NCI-H82 (cell line): ENCODE data around the gene USPL1.
A peak's percentile ranks its signal among the peaks of the same experiment; 100 is the strongest.
"Not testable (repeated sequence)": the region's sequence is repeated elsewhere in the genome, so short reads cannot be mapped to it uniquely, and the experiment has no call there.

Experiments used
- DNase-seq: peaks from one replicate; lab custom pipeline; 2025; lab: John Stamatoyannopoulos, UW

USPL1 gene

GRCh38 chr13:30615866-30616541 lies 1.7 kb upstream of the USPL1 start:
- DNase-seq = peak; percentile 65

DNA sequence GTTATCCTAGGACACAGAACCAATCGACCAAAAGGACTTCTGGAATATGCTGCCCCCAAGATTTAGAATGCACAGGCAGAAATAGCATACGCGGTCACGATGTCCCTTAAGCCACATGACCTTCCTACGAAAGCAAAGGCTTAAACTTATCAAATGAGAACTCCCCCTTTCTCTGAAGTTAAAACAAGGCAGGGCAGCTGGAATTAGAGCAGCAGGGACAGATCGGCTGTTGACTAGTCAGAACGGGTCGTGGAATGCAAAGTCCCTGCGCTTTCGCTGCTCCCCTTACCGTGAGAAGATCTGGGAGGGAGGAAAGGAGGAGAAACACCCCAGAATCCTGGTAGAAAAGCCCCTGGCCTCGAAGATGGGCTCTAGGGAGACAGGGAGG lies 799 bp upstream of the USPL1 start:
- peak; percentile 96 for DNase-seq

DNA sequence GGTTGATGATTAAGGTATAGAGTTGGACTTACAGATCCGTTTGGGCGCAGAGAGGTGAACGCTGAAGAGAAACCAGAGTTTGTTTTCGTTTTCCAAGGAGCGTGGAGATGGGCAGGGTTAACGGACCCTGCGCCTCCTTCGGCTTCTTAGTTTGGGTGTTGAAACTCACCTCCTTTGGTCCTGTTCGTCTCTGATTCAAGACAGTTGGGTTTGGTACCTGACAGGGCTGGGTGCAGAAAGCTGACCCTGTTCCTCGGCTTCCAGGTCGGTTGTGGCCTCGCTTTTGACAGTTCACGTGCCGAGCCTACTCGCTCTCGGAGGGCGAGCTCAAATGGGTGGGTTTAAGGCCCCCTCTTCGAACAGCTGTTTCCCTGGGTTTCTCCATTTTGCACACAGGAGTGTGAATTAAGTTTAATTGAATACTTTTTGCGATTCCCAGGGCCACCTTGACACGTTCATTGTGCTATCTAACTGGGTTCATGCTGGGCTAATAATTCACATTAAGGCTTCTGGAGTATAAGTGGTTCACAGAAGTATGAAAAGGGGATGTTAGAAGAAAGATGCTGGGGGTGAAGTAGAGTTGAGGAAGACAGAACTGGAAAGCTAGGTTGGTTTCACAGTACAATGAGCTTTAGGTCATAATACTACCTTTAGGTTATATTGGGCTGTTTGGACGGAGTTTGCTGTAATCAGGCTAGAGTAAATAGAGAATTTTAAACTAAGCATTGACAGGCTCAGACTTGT lies 638 bp downstream of the USPL1 start:
- DNase-seq = peak; percentile 67

- peak; percentile 17 for DNase-seq
Observed at GRCh38 chr13:30618930-30619279, 1.2 kb downstream of the USPL1 start.

DNA sequence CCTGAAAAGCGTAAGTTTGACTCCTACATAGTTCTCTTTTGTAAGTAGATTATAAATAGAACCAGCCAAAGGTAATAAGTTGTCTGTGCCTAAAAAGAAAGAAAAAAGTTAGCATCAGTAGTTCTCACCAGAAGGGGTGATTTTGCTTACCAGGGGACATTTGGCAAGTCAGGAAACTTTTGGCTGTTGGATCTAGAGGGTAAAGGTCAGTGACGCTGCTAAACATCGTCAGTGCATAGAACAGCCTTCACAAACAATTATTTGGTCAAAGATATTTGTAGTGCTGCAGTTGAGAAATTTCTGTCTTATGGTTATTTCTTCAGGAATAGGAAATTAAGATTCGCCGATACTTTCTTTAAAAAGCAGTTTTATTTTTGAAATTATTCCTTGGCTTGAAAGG lies 2.0 kb downstream of the USPL1 start:
- DNase-seq = peak; percentile 14

DNA sequence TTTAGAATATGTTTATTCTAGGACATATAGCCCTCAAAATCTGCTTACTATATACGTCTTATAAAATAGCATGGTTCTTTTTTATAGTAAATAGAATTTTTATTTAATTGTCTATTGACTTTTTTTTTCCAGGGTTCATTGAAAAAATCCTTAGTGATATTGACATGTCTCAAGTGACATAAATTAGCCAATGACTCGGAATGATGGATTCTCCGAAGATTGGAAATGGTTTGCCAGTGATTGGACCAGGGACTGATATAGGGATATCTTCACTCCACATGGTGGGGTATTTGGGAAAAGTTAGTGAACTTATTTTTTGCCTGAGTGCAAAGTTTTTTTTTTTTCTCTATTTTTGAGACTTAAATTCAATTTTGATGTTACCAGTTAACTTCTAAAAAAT lies 3.2 kb downstream of the USPL1 start:
- DNase-seq = no peak

GRCh38 chr13:30622551-30622950 lies 4.8 kb downstream of the USPL1 start:
- DNase-seq = no peak

GRCh38 chr13:30623392-30623791 lies 5.7 kb downstream of the USPL1 start:
- DNase-seq = no peak

DNA sequence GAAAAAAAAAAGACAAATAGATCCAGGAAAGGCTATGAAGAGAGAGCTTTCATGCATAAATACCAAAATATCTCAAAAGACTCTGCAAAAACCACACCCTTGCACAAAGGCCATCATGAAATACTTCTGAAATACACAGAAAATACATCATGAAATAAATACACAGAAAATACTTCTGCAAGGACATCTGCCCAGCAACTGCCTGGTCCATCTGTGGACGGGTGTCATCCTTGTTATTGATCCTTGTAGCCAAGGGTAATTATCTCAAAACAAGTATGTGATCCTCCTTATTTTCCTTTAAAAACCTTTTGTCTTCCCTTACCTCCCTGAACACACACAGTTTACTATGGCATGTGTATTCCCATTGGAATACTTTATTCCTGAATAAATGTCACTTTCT lies 6.9 kb downstream of the USPL1 start:
- DNase-seq = no peak

DNA sequence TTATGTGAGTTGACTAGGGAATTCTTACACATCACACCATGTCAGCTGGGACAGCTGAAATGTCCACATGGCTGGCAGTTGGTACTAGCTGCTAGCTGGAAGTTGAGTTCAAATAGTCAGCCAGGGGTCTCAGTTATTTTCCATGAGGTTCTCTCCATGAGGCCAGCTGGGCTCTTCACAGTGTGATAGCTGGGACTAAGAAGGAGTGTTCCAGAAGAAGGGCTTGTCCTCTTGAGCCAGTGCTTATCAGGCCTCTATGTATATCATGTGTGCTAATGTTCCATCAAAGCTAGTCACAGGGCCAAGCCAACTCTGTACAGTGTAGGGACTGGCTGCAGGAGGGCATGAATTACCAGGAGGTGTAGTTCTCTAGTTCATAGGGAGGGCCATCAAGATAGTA lies 11.8 kb downstream of the USPL1 start:
- DNase-seq = no peak

DNA sequence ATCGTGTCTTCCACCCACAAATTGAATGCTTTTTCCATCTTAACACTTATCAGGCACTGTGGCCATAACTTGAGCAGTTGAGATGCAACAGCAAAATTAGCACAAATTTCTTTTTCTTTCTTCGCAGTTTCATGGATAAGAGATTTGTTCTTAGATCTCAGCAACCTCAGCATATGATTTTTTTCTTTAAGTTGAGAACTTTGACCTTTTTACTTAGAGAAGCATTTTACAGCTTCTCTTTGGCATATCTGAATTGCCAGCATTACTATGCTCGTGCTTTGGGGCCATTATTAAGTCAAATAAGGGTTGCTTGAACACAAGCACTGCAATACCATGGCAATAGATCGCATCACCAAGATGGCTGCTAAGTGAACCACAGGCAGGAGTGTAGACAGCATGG lies 16.1 kb downstream of the USPL1 start:
- DNase-seq = no peak

- DNase-seq = no peak
Observed at GRCh38 chr13:30634838-30635237, 17.1 kb downstream of the USPL1 start.

DNA sequence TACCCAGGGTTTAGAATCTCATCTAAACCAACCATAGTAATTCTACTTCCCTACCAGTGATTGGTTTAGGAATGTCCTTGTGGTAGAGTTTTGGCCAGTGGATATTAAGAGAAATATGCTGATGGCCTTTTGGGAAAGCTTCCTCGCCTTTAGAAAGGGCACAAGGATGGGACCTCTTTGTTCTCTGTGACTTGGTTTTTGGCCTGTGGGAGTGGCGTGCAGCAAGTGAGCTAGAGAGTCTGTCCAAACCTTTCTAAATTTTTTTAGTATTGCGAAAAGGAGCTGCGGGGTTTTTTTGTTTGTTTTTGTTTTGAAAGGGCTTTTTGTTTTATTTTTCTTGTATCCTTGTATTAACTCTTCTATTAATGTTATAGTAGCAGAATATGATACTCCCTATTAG lies 20.6 kb downstream of the USPL1 start:
- no peak for DNase-seq

- no peak for DNase-seq
Observed at GRCh38 chr13:30639671-30640070, 22.0 kb downstream of the USPL1 start.

- not testable (repeated sequence) for DNase-seq
Observed at GRCh38 chr13:30641173-30641572, 23.5 kb downstream of the USPL1 start.

DNA sequence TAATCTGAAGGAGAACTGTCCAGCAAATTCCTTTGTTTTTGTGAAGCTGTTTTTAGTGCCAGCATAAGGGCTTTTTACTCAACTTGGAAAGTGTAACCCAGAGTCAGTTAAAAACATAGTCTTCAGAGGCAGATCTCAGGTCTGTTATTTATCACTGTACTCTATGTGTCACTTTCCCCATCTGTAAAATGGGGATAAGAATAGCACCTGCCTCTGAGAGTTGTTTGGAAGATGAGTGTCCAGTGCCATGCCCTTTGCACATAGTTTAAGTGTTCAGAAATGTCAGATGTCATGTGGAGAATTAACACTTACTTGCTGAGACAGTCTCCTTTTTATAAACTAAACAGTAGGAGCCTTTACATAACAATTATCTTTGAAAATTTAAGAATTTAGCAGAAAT lies 27.9 kb downstream of the USPL1 start:
- DNase-seq = no peak

DNA sequence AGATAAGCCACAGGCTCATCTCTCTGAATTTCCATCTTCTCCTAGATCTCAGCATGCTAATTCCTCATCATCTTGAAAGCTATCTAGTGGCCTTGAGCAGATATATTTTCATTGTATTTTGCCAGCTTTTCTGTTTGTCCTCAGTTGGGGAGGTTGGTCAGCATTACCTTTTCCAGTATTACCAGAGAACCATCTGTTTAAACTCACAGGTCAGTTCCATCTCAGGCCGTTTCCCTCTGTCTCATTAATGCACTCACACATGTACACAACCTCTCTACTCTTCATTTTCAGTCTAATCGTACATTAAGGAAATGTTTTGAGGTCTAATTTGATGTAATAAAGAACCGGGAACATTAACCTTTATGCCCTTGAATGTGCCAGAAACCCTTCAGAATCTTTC lies 29.7 kb downstream of the USPL1 start:
- DNase-seq = no peak

- no peak for DNase-seq
Observed at GRCh38 chr13:30647824-30648521, 30.3 kb downstream of the USPL1 start.

GRCh38 chr13:30648522-30649012 lies 30.8 kb downstream of the USPL1 start:
- no peak for DNase-seq

DNA sequence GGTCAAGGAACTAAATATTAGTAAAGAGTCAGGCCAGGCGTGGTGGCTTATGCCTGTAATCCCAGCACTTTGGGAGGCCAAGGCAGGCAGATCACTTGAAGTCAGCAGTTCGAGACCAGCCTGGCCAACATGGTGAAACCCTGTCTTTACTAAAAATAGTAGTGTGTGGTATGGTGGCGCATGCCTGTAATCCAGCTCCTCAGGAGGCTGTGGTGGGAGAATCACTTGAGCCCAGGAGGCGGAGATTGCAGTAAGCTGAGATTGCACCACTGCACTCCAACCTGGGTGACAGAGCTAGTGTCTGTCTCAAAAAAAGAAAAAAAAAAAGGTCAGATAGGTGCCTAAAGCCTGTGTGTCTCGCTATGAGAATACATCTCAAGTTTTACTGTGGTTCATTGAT lies 33.9 kb downstream of the USPL1 start:
- not testable (repeated sequence) for DNase-seq

GRCh38 chr13:30652746-30653386 lies 35.1 kb downstream of the USPL1 start:
- DNase-seq = no peak

- DNase-seq = no peak
Observed at GRCh38 chr13:30654430-30654829, 36.7 kb downstream of the USPL1 start.

GRCh38 chr13:30656178-30656577 lies 38.5 kb downstream of the USPL1 start:
- no peak for DNase-seq
